Nephron (organoid): ENCODE measurements around the gene CACNA2D3.

Experiments
- H3K27ac Mint-ChIP-seq, 3 experiments: 2 replicates each; pipeline ENCODE4 v1.8.0; 2020; ENCODE audit warnings: mixed read lengths in 3 of 3, mild to moderate bottlenecking in 2 of 3, moderate library complexity in 1 of 3
- H3K27me3 Mint-ChIP-seq: 2 replicates; pipeline ENCODE4 v1.8.0; 2021; ENCODE audit warnings: low read depth, mild to moderate bottlenecking, moderate library complexity, mixed read lengths
- H3K36me3 Mint-ChIP-seq: 2 replicates; pipeline ENCODE4 v1.8.0; 2020; ENCODE audit warnings: low read depth, mixed read lengths
- H3K4me1 Mint-ChIP-seq: 2 replicates; pipeline ENCODE4 v1.8.0; 2020; ENCODE audit warnings: mixed read lengths
- H3K4me3 Mint-ChIP-seq, 3 experiments: 2 replicates each; pipeline ENCODE4 v1.8.0; 2020; ENCODE audit warnings: mild to moderate bottlenecking in 3 of 3, mixed read lengths in 3 of 3, moderate library complexity in 2 of 3
- H3K9me3 Mint-ChIP-seq: 2 replicates; pipeline ENCODE4 v1.8.0; 2020; ENCODE audit warnings: mixed read lengths
- TF ChIP-seq, protein P1 (sequence below), 3 experiments: fragments of 200-600 bp; sonication (generic); IDR thresholded peaks; one replicate each; pipeline ENCODE4 v1.5.0; 2021; ENCODE audit warnings: antibody characterized with exemption in 3 of 3; ENCODE audit not compliant: unreplicated experiment in 3 of 3

Gene CACNA2D3

DNA sequence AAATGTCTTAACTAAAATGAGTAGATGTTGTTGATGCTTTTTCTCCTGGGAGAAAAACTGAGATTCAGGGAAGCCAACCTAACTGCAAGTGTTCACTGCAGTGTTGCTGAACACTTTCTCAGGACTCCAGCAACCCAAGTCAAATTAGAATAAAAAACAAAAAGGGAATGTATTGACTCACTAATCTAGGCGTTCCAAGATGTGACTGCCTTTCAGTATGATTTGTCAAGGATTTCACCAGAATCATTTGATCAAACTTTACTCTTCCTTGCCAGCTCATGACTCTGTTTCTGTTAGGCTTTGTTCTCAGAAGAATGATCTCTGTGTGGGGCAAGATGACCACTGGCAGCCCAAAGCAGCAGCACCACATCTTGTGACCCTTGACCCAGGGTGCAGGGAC is 364.0 kb downstream of the CACNA2D3 start:
- H3K4me3 Mint-ChIP-seq, result no peak overlapping the region
- no peaks in the 10 kb centered on the region for H3K9me3 Mint-ChIP-seq
- TF ChIP-seq, protein P1, sequence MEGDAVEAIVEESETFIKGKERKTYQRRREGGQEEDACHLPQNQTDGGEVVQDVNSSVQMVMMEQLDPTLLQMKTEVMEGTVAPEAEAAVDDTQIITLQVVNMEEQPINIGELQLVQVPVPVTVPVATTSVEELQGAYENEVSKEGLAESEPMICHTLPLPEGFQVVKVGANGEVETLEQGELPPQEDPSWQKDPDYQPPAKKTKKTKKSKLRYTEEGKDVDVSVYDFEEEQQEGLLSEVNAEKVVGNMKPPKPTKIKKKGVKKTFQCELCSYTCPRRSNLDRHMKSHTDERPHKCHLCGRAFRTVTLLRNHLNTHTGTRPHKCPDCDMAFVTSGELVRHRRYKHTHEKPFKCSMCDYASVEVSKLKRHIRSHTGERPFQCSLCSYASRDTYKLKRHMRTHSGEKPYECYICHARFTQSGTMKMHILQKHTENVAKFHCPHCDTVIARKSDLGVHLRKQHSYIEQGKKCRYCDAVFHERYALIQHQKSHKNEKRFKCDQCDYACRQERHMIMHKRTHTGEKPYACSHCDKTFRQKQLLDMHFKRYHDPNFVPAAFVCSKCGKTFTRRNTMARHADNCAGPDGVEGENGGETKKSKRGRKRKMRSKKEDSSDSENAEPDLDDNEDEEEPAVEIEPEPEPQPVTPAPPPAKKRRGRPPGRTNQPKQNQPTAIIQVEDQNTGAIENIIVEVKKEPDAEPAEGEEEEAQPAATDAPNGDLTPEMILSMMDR (IDR thresholded peaks at IDR 0.05; ENCODE audit: unreplicated experiment in 3 of 3), result no peak
- H3K36me3 Mint-ChIP-seq, result no peaks in the 10 kb centered on the region
- peaks cover 10% of the 10 kb centered on the region for H3K27me3 Mint-ChIP-seq
- no peak overlapping the region for H3K27ac Mint-ChIP-seq
- peaks cover 10% of the 10 kb centered on the region for H3K4me1 Mint-ChIP-seq

DNA sequence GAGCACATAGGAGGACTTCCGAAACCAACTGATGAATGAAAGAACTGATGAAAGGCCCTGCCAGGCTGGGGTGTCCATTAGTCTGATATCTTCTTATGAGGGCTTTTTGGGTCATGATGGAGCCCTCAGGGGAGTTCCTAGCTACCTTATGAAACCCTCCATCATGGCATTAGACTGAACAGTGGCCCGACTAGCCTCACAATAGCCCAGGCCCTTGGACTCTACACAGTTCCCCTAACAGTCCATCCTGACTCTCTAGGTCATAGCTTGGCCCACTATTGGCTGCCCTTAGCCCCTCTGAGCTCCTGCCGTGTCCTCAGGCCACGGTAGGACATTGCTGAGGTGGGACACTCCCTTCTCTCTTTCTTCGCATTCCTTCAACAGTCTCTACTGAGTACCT is 365.9 kb downstream of the CACNA2D3 start:
- TF ChIP-seq, protein P1 (IDR thresholded peaks at IDR 0.05; ENCODE audit: unreplicated experiment in 3 of 3), result no peak
- no peak overlapping the region for H3K4me3 Mint-ChIP-seq
- no peaks in the 10 kb centered on the region for H3K4me1 Mint-ChIP-seq
- H3K27me3 Mint-ChIP-seq, result peaks cover 16% of the 10 kb centered on the region
- no peak overlapping the region for H3K27ac Mint-ChIP-seq
- no peaks in the 10 kb centered on the region for H3K36me3 Mint-ChIP-seq
- H3K9me3 Mint-ChIP-seq, result no peaks in the 10 kb centered on the region

DNA sequence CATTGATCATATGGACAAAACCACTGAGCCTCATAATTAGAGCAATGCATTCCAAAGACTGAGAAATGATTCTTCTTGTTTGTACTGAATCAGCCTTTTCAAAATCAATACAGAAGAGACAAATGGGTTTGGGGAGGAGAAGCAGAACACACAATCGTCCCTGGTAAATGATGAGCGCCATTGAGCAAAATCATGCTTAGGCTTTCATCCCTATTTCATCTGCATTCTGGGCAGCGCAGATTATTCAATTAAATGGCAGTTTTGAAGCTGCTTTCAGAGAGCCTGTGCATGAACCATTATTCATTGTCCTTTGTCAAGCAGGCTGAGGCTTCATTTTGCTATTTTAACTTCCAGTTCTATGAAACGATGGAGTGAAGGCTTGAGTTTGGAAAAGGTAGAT is 371.9 kb downstream of the CACNA2D3 start:
- H3K36me3 Mint-ChIP-seq, result no peaks in the 10 kb centered on the region
- no peaks in the 10 kb centered on the region for H3K4me1 Mint-ChIP-seq
- TF ChIP-seq, protein P1 (IDR thresholded peaks at IDR 0.05; ENCODE audit: unreplicated experiment in 3 of 3), result no peak
- H3K9me3 Mint-ChIP-seq, result peaks cover 16% of the 10 kb centered on the region
- peaks cover 12% of the 10 kb centered on the region for H3K27me3 Mint-ChIP-seq
- no peak overlapping the region for H3K27ac Mint-ChIP-seq
- H3K4me3 Mint-ChIP-seq, result no peak overlapping the region

DNA sequence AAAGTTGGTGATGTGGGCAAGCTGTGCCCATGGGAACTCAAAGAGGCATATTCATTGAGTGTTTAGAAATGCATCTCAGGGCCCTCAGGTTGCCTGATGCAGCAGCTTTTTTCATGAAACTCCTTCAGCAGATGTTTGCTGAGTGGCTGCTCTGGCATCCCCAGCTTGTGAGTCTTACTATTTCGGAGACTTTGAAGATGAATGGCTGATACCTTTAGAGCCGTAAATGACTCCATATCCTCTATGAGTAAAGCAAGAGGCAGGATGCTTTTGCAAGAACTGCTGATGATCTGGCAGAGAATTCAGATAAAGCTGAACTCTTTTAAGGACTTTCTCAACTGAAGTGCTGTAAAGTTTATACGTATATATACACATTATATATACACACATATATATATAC is 384.3 kb downstream of the CACNA2D3 start:
- Mint-ChIP-seq H3K4me1 (peaks cover 10% of the 10 kb centered on the region), H3K4me3 (no peak overlapping the region), H3K36me3 (no peaks in the 10 kb centered on the region), H3K9me3 (peaks cover 7% of the 10 kb centered on the region), H3K27me3 (peaks cover 37% of the 10 kb centered on the region), H3K27ac (no peak overlapping the region)
- TF ChIP-seq, protein P1 (IDR thresholded peaks at IDR 0.05; ENCODE audit: unreplicated experiment in 3 of 3), result no peak

DNA sequence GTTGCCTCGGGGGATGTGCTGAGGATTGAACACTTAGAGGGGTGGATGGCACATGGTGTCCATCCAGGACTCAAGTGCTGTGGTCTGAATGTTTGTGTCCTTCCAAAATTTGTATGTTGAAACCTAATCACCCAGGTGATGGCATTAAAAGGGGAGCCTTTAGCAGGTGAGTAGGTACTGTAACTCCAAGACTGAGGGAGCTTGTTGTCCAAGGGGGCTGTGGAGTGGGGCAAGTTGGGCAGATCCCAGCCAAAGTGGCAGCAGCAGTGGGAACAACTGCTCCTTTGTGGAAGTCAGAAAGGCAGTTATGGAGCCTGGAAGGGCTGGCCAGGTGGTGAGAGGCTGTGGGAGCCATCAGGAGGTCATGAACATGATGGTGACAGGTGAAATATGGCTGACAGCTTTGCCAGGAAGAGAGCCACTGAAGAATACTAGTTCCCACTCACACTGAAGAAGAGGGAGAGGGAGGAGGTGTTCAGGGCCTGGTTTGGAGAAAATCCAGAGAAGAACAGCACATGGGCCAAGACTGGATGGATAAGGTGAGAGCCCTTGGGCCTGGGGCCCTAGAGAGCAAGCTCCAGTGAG is 385.6 kb downstream of the CACNA2D3 start:
- H3K9me3 Mint-ChIP-seq, result peaks cover 2% of the 10 kb centered on the region
- TF ChIP-seq, protein P1 (IDR thresholded peaks at IDR 0.05; ENCODE audit: unreplicated experiment in 3 of 3), result no peak
- H3K4me3 Mint-ChIP-seq, result no peak overlapping the region
- H3K36me3 Mint-ChIP-seq, result no peaks in the 10 kb centered on the region
- peaks cover 36% of the 10 kb centered on the region for H3K27me3 Mint-ChIP-seq
- peaks cover 8% of the 10 kb centered on the region for H3K4me1 Mint-ChIP-seq
- H3K27ac Mint-ChIP-seq, result no peak overlapping the region

DNA sequence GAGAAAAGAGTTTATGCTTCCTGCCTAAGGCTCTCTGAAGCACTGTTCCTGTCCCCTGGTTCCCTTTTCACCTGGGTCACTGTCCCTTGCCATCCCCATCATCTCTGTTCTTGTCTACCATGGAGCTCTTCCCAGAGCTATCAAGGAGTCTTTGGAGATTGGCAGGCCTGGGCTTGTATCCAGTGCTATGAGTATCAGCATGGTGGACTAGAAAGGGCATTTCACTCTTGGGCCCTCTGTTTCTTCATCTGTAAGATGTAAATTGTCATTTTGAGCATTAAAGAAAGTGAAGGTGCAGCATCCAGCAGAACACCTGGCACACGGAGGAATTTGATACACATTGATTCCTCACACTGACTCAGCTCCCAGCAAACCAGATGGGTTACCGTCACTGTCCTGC is 388.2 kb downstream of the CACNA2D3 start:
- no peak overlapping the region for H3K27ac Mint-ChIP-seq
- H3K36me3 Mint-ChIP-seq, result no peaks in the 10 kb centered on the region
- H3K4me1 Mint-ChIP-seq, result peaks cover 8% of the 10 kb centered on the region
- H3K4me3 Mint-ChIP-seq, result no peak overlapping the region
- peaks cover 25% of the 10 kb centered on the region for H3K27me3 Mint-ChIP-seq
- TF ChIP-seq, protein P1 (IDR thresholded peaks at IDR 0.05; ENCODE audit: unreplicated experiment in 3 of 3), result no peak
- H3K9me3 Mint-ChIP-seq, result peaks cover 2% of the 10 kb centered on the region
